GM23248 (cell line): ENCODE measurements around the gene CRYBB1. TPM values are rescaled to one million over a fixed set of nuclear protein-coding genes. Genes with fewer than 3 reads are reported as not detected.

ENCODE experiments used
- DNase-seq: peaks from one replicate; pipeline ENCODE4 v3.0.0-alpha.2; 2015
- H2AFZ ChIP-seq: fragments of 200-600 bp; sonication (generic); 2 replicates; pipeline ENCODE4 v1.6.1; 2016; ENCODE audit warnings: antibody characterized with exemption
- H3F3A ChIP-seq: fragments of 200-600 bp; sonication (generic); 2 replicates; pipeline ENCODE4 v1.6.1; 2016; ENCODE audit warnings: mild to moderate bottlenecking, antibody characterized with exemption, mixed run types; ENCODE audit not compliant: insufficient read depth
- H3K27ac ChIP-seq: fragments of 200-600 bp; sonication (generic); 2 replicates; pipeline ENCODE4 v1.5.1; 2016; ENCODE audit warnings: mild to moderate bottlenecking
- H3K27me3 ChIP-seq: fragments of 200-600 bp; sonication (generic); replicated peaks from 2 replicates; pipeline ENCODE4 v1.6.1; 2016; ENCODE audit warnings: mild to moderate bottlenecking; ENCODE audit not compliant: insufficient read depth
- H3K36me3 ChIP-seq: fragments of 200-600 bp; sonication (generic); 2 replicates; pipeline ENCODE4 v1.6.1; 2016; ENCODE audit warnings: low read depth, mild to moderate bottlenecking
- H3K4me1 ChIP-seq: fragments of 200-600 bp; sonication (generic); 2 replicates; pipeline ENCODE4 v1.6.1; 2016; ENCODE audit warnings: mild to moderate bottlenecking; ENCODE audit not compliant: insufficient read depth
- H3K4me2 ChIP-seq: fragments of 200-600 bp; sonication (generic); one replicate; pipeline ENCODE4 v1.6.1; 2016; ENCODE audit warnings: mild to moderate bottlenecking; ENCODE audit not compliant: unreplicated experiment
- H3K4me3 ChIP-seq: fragments of 200-600 bp; sonication (generic); 2 replicates; pipeline ENCODE4 v1.5.1; 2016; ENCODE audit warnings: mild to moderate bottlenecking
- H3K79me2 ChIP-seq: fragments of 200-600 bp; sonication (generic); 2 replicates; pipeline ENCODE4 v1.6.1; 2016; ENCODE audit warnings: mild to moderate bottlenecking; ENCODE audit not compliant: insufficient read depth
- H3K9ac ChIP-seq: fragments of 200-600 bp; sonication (generic); 2 replicates; pipeline ENCODE4 v1.6.1; 2016; ENCODE audit warnings: mild to moderate bottlenecking
- H3K9me2 ChIP-seq: fragments of 200-600 bp; sonication (generic); 2 replicates; pipeline ENCODE4 v1.6.1; 2016; ENCODE audit warnings: mixed run types, mild to moderate bottlenecking, moderate library complexity; ENCODE audit not compliant: insufficient read depth
- H3K9me3 ChIP-seq: fragments of 200-600 bp; sonication (generic); one replicate; pipeline ENCODE4 v1.6.1; 2017; ENCODE audit warnings: low read depth
- H4K20me1 ChIP-seq: fragments of 200-600 bp; sonication (generic); 2 replicates; pipeline ENCODE4 v1.6.0; 2016; ENCODE audit not compliant: insufficient read depth
- EZH2 ChIP-seq: fragments of 200-600 bp; sonication (generic); IDR thresholded peaks from 2 replicates; pipeline ENCODE4 v1.6.1; 2018; ENCODE audit warnings: antibody characterized with exemption, mild to moderate bottlenecking; ENCODE audit not compliant: insufficient read depth, poor library complexity, severe bottlenecking
- EZH2phosphoT487 ChIP-seq: fragments of 200-600 bp; sonication (generic); IDR thresholded peaks from 2 replicates; pipeline ENCODE4 v1.6.1; 2018; ENCODE audit warnings: antibody characterized with exemption, moderate library complexity, mild to moderate bottlenecking, low read depth; ENCODE audit not compliant: insufficient read depth
- WGBS, 2 experiments: methylation state at CpG; one replicate each; pipeline ENCODE4 v1.1.6; 2015 to 2017; ENCODE audit warnings: low lambda C conversion rate in 2 of 2, low coverage in 1 of 2; ENCODE audit errors: missing lambda C conversion rate in 2 of 2; 5-methylcytosine and 5-hydroxymethylcytosine counted together
- in situ Hi-C: fragments of 300-500 bp; cut with MboI; formaldehyde crosslinking; loops from 2 replicates; pipeline ENCODE4 v1.15.0; 2020
- polyA plus RNA-seq: library from polyadenylated mRNA; unstranded; fragments of >200 nt; fragmentation: Nextera tagmentation; extraction: Ambion mirVana; gene quantifications from 2 replicates; pipeline ENCODE4 v1.2.1, GENCODE V29; 2016
- total RNA-seq: library from RNA; depleted of rRNA; stranded (reverse); fragments of >200 nt; shearing (Covaris generic); gene quantifications from 2 replicates; pipeline ENCODE4 v1.2.3, GENCODE V29; 2014

CRYBB1 gene
- total and polyA plus RNA-seq, 2 experiments from 2014 or later, result not detected

- 20 to 23% methylated on average over 7 to 8 of the region's 8 CpGs for WGBS, 2 experiments
- Histone ChIP-seq H3K27me3 (0 out of 2 replicates have a peak, but pooled peaks cover 5% of the 10 kb centered on the region), H3K36me3 (no peaks in the 10 kb centered on the region), H3K4me2 (no peak overlapping the region), H3F3A (no peaks in the 10 kb centered on the region), H3K79me2 (no peaks in the 10 kb centered on the region), H3K9me3 (no peaks in the 10 kb centered on the region), H3K9ac (no peak overlapping the region), H3K4me1 (no peaks in the 10 kb centered on the region), H2AFZ (no peak overlapping the region), H3K4me3 (no peak overlapping the region), H4K20me1 (no peaks in the 10 kb centered on the region), H3K9me2 (no peaks in the 10 kb centered on the region), H3K27ac (no peak overlapping the region)
- no peak for DNase-seq
- no peak for TF ChIP-seq EZH2phosphoT487
- no peak for TF ChIP-seq EZH2
- in situ Hi-C loops, result loop anchor here (10.0 kb wide), 1 partner anchor 118 kb away; the partner anchor contains the start of gene TFIP11
Measured at GRCh38 chr22:26632422-26633155, 14.8 kb upstream of the CRYBB1 start.

DNA sequence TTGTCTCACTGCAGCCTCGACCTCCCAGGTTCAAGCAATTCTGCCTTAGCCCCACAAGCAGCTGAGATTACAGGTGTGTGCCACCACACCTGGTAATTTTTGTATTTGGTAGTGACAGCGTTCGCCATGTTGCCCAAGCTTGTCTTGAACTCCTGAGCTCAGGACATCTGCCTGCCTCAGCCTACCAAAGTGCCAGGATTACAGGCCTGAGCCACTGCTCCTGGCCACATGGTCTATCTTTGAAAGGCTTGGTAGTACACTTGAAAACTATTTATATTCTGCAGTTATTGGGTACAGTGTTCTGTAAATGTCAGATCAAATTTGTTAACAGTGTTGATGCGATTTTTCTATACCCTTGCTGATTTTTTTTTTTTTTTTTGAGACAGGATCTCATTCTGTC is 13.5 kb upstream of the CRYBB1 start:
- no peak overlapping the region for H3K4me2 ChIP-seq
- 46 to 54% methylated on average over 4 of the region's 4 CpGs for WGBS, 2 experiments
- no peaks in the 10 kb centered on the region for H3K36me3 ChIP-seq
- H4K20me1 ChIP-seq, result no peaks in the 10 kb centered on the region
- no peaks in the 10 kb centered on the region for H3K9me2 ChIP-seq
- in situ Hi-C loops, result loop anchor here (10.0 kb wide), 1 partner anchor 116 kb away; the partner anchor contains the start of gene TFIP11
- no peak for DNase-seq
- H3K9me3 ChIP-seq, result no peaks in the 10 kb centered on the region
- 0 out of 2 replicates have a peak, but pooled peaks cover 8% of the 10 kb centered on the region for H3K27me3 ChIP-seq
- TF ChIP-seq EZH2, result no peak
- TF ChIP-seq EZH2phosphoT487, result no peak
- H3K79me2 ChIP-seq, result no peaks in the 10 kb centered on the region
- no peak overlapping the region for H3K27ac ChIP-seq
- H3K4me1 ChIP-seq, result no peaks in the 10 kb centered on the region
- no peaks in the 10 kb centered on the region for H3F3A ChIP-seq
- H3K9ac ChIP-seq, result no peak overlapping the region
- H3K4me3 ChIP-seq, result no peak overlapping the region
- no peak overlapping the region for H2AFZ ChIP-seq

DNA sequence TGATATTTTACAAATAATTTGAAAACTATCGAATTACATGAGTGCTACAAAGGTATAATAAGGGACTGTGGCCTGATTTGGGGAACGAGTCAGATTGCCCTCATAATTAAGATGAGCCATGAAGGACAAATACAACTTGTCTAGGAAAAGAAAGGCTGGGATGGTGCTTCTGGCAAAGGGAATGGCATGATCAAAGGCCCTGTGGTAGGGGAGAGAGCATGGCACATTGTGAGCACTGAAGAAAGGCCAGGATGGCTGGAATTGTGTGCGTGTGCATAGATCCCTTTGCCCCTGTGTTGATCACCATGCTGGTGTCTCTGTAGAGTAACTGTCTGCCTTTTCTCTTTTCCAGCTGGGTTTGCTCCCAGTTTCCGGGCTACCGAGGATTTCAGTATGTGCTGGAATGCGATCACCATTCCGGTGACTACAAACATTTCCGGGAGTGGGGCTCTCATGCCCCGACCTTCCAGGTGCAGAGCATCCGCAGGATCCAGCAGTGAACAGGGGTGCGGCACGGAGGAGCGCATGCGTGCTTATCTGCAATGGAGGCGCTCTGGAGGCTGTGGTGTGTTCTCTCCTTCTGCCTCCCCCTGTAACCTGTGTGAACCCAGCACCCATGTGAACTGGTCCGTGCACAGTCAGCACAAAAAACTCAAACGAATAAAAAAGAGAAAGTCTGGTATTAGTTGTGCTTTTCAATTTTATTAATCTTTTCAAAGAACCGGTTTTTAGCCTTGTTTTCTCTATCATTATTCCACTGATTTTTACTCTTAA is 12.3 kb upstream of the CRYBB1 start:
- Histone ChIP-seq H2AFZ (no peak overlapping the region), H3K4me2 (no peak overlapping the region), H4K20me1 (no peaks in the 10 kb centered on the region), H3K9me2 (no peaks in the 10 kb centered on the region), H3K4me3 (no peak overlapping the region), H3K9ac (no peak overlapping the region), H3K27ac (no peak overlapping the region), H3K4me1 (no peaks in the 10 kb centered on the region), H3K36me3 (no peaks in the 10 kb centered on the region), H3F3A (no peaks in the 10 kb centered on the region), H3K27me3 (0 out of 2 replicates have a peak, but pooled peaks cover 4% of the 10 kb centered on the region), H3K79me2 (no peaks in the 10 kb centered on the region), H3K9me3 (no peaks in the 10 kb centered on the region)
- DNase-seq, result no peak
- WGBS, 2 experiments, result 67 to 73% methylated on average over 18 of the region's 18 CpGs
- in situ Hi-C loops, result loop anchor here (10.0 kb wide), 1 partner anchor 115 kb away; the partner anchor contains the start of gene TFIP11
- TF ChIP-seq EZH2phosphoT487, result no peak
- no peak for TF ChIP-seq EZH2

DNA sequence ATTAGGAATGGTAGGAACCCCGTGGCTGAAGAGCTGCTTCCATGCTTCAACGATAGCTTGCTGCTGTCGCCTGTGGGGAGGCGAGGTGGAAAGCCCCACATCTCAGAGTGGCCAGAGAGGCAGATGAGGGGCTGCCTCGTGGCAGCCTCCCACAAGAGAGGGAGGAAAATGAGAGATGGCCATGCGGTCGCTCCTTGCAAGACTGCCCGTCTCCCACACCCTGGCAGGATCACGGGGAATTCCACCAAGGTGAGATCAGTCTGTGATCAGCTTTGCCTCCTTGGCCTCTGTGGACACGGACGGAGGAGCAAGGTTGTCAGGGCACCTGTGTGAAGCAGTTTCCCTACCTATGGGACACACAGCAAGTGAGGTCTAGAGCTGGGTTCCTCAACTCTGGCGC is 7.0 kb upstream of the CRYBB1 start:
- H3K9me2 ChIP-seq, result no peaks in the 10 kb centered on the region
- H3K36me3 ChIP-seq, result no peaks in the 10 kb centered on the region
- DNase-seq, result no peak
- H3K4me3 ChIP-seq, result no peak overlapping the region
- in situ Hi-C loops, result no loop called here
- 62 to 76% methylated on average over 11 to 12 of the region's 12 CpGs for WGBS, 2 experiments
- TF ChIP-seq EZH2, result no peak
- no peak for TF ChIP-seq EZH2phosphoT487
- no peak overlapping the region for H3K27ac ChIP-seq
- H3K4me2 ChIP-seq, result no peak overlapping the region
- no peak overlapping the region for H3K9ac ChIP-seq
- H3F3A ChIP-seq, result no peaks in the 10 kb centered on the region
- no peak overlapping the region for H2AFZ ChIP-seq
- H3K79me2 ChIP-seq, result no peaks in the 10 kb centered on the region
- no peaks in the 10 kb centered on the region for H4K20me1 ChIP-seq
- H3K9me3 ChIP-seq, result no peaks in the 10 kb centered on the region
- peaks cover 12% of the 10 kb centered on the region; the same call in 1 of the 2 replicates for H3K27me3 ChIP-seq
- H3K4me1 ChIP-seq, result no peaks in the 10 kb centered on the region
